ENCODE measurements around the gene ZFP3.

The ZFP3 gene

GRCh38 chr17:5092218-5093010 lies 14.1 kb downstream of the ZFP3 start:
- Histone ChIP-seq H3K9me3 (peaks cover 41 to 100% (median 96%) of the 10 kb centered on the region in 3 donors), H3K4me3 (no peak overlapping the region), H3K4me1 (no peaks in the 10 kb centered on the region), H3K36me3 (peaks cover 55 to 71% (median 66%) of the 10 kb centered on the region in 3 donors), H3K27ac (no peak overlapping the region), H3K27me3 (peaks cover 0 to 7% of the 10 kb centered on the region in 2 donors)
- no peak for DNase-seq
- intact Hi-C loops (cut with DNase I; ENCODE audit: low total_unique reads): no loop called here
- TF ChIP-seq CTCF (IDR thresholded peaks at IDR 0.05): no peak

- peaks cover 24 to 72% (median 69%) of the 10 kb centered on the region in 3 donors for H3K9me3 ChIP-seq
- no peak for DNase-seq
Observed at GRCh38 chr17:5096731-5097100, 18.4 kb downstream of the ZFP3 start.

GRCh38 chr17:5097101-5097834 lies 19.0 kb downstream of the ZFP3 start:
- peaks cover 18 to 67% (median 64%) of the 10 kb centered on the region in 3 donors for H3K9me3 ChIP-seq
- H3K27ac ChIP-seq: no peak overlapping the region
- H3K4me3 ChIP-seq: peak overlapping the region; percentile 33 to 50

More at GRCh38 chr17:5096731-5097100, 18.4 kb downstream of the ZFP3 start:
- peaks cover 15 to 28% (median 23%) of the 10 kb centered on the region in 3 donors for H3K36me3 ChIP-seq
- no peaks in the 10 kb centered on the region for H3K4me1 ChIP-seq
- H3K27me3 ChIP-seq: peaks cover 0 to 10% of the 10 kb centered on the region in 2 donors
- peak overlapping the region; percentile 33 to 50 for H3K4me3 ChIP-seq
- no peak overlapping the region for H3K27ac ChIP-seq
- no peak for TF ChIP-seq CTCF (IDR thresholded peaks at IDR 0.05)
- intact Hi-C loops (cut with DNase I; ENCODE audit: low total_unique reads): no loop called here

GRCh38 chr17:5099271-5099670 lies 21.0 kb downstream of the ZFP3 start:
- peaks cover 0 to 10% of the 10 kb centered on the region in 2 donors for H3K27me3 ChIP-seq
- peaks cover 0 to 12% (median 0%) of the 10 kb centered on the region in 3 donors for H3K36me3 ChIP-seq
- H3K4me1 ChIP-seq: no peaks in the 10 kb centered on the region
- intact Hi-C loops (cut with DNase I; ENCODE audit: low total_unique reads): no loop called here
- peaks cover 2 to 60% (median 44%) of the 10 kb centered on the region in 3 donors for H3K9me3 ChIP-seq
- no peak overlapping the region for H3K4me3 ChIP-seq
- DNase-seq: no peak
- no peak for TF ChIP-seq CTCF (IDR thresholded peaks at IDR 0.05)
- no peak overlapping the region for H3K27ac ChIP-seq

More at GRCh38 chr17:5097101-5097834, 19.0 kb downstream of the ZFP3 start:
- H3K4me1 ChIP-seq: no peaks in the 10 kb centered on the region
- TF ChIP-seq CTCF (IDR thresholded peaks at IDR 0.05): no peak
- H3K36me3 ChIP-seq: peaks cover 9 to 22% (median 17%) of the 10 kb centered on the region in 3 donors
- intact Hi-C loops (cut with DNase I; ENCODE audit: low total_unique reads): no loop called here
- DNase-seq: peak; percentile 48 to 71
- H3K27me3 ChIP-seq: peaks cover 0 to 10% of the 10 kb centered on the region in 2 donors

- no peaks in the 10 kb centered on the region for H3K4me1 ChIP-seq
- no peak overlapping the region for H3K27ac ChIP-seq
- no peak for DNase-seq
- peaks cover 7 to 13% (median 11%) of the 10 kb centered on the region in 3 donors for H3K36me3 ChIP-seq
- peaks cover 0 to 10% of the 10 kb centered on the region in 2 donors for H3K27me3 ChIP-seq
- no peak overlapping the region for H3K4me3 ChIP-seq
- intact Hi-C loops (cut with DNase I; ENCODE audit: low total_unique reads): no loop called here
- H3K9me3 ChIP-seq: peaks cover 2 to 52% (median 32%) of the 10 kb centered on the region in 3 donors
- TF ChIP-seq CTCF (IDR thresholded peaks at IDR 0.05): no peak
Observed at GRCh38 chr17:5100832-5101231, 22.6 kb downstream of the ZFP3 start.

All from tibial artery (tissue), 4 donors.